NCI-H526 treated with DMSO at 0.1 percent for 48 hours (cell line): ENCODE data around the gene MSI2.
"Not testable (repeated sequence)": the region's sequence is repeated elsewhere in the genome, so short reads cannot be mapped to it uniquely, and the experiment has no call there.

ENCODE experiments used
- DNase-seq: peaks from one replicate; lab custom pipeline; 2025; lab: John Stamatoyannopoulos, UW

Gene MSI2

DNA sequence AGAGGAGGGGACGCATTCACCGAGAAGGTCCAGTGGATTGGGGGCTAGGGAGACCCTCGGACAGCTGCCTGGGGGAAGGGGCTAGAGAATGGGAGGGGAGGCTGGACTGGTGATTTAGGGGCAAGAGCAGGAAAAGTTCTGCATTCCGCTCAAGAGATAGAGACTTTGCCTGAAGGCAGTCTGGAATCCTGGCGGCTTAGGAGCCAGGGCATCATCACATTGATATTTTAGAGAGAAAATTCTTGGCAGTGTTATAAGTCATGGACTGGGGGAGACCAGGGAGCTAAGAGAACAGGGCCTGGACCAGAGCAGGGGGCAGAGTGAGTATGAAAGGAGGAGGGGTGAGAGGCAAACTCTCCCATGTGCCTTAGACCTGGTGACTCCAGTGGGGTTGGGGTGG lies 35.8 kb downstream of the MSI2 start:
- no peak for DNase-seq

DNA sequence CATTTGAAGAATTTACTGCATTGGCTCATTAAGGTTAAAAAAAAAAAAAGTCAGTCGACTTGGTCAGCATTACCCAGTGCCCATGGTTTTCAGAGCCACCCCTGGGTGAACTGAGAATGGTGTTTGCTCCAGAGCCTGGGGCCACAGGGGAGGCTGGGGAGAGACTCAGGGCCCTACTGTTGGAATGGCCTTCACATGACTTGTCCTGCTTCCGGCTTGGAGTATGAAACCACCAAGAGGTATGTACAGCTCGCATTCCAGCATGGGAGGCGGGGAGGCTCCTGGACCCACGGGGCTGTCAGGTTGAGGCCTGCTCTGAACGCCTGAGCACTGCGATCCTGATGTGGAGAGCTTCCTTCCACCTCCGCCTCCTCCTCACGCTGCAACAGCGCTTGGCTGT lies 36.8 kb downstream of the MSI2 start:
- DNase-seq, result no peak

GRCh38 chr17:57294101-57294500 lies 37.8 kb downstream of the MSI2 start:
- DNase-seq, result peak; percentile 42

DNA sequence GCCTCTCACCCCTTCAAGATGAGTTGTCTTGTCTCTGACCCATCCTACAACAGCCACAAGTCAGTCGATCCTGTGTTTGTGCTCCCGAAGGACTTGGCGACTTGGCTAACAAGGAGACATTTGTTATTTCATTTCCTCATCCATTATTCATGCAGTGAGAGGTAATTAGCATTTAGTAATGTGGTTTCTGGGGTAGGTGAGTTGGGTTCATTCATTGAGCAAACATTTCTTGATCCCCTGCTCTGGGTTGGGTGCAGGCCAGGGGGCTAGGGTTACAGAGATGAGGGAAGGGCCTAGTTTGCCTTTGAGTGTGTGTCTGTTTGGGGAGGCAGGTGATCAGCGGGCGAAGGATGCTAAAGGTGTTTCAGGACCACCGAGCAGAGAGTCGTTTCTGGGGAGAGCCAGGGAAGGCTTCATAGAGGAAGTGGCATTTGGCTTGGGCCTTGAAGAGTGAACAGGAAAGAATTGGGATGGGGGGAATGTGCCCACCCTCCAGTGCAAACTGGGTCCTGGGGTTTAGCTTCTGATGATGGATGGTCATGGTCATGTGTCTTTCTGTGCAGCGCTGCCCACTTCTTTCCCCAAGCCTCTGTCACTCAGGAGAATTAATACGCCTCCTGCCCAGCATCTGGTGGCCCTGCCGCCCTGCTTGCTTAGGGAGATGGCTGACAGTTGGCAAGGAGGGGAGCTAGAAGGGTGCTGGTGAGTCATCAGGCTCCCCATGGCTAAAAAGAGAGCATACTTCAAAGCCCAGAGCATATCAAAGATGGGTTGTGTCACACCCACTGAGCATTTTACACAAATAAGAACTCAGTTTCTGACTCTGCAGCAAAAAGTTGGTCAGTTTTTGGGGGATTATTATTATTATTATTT lies 38.5 kb downstream of the MSI2 start:
- peak; percentile 94 for DNase-seq

GRCh38 chr17:57295526-57296023 lies 39.3 kb downstream of the MSI2 start:
- DNase-seq, result peak; percentile 16

DNA sequence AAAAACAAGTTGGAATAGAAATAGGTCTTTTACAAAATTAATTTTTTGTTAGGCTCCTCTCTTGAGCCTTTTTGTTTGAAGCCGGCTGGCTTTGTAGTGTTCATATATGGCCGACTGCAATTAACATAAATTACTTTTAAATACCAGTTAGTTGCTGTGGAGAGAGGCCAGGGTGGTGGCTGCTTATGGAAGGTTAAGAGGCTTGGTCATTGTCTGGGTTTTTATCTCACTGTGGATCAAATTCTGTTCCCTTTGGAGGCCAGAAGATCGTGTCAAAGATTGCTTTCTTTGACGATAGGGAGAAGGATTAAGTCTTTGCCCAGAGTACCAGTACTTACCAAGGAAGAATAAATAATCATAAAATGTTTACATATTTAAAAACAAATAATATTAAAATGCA lies 39.9 kb downstream of the MSI2 start:
- DNase-seq, result peak; percentile 48

DNA sequence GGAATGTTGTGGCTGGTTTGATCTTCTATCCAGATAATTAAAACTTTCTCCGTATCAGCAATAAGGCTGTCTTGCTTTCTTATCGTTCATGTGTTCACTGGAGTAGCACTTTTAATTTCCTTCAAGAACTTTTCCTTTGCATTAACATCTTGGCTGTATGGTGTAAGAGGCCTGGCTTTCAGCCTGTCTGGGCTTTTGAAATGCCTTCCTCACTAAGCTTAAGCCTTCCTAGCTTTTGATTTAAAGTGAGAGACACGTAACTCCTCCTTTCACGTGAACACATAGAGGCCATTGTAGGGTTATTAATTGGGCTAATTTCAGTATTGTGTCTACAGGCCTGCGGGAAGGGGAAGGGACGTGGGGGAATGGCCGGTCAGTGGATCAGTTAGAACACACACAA lies 42.9 kb downstream of the MSI2 start:
- no peak for DNase-seq

DNA sequence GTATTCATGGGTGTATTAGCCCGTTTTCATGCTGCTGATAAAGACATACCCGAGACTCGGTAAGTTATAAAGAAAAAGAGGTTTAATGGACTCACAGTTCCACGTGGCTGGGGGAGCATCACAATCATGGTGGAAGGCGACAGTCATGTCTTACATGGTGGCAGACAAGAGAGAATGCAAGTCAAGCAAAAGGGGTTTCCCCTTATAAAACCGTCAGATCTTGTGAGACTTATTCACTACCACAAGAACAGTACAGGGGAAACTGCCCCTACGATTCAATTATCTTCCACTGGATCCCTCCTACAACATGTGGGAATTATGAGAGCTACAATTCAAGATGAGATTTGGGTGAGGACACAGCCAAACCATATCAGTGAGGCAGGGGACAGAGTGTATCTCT lies 44.3 kb downstream of the MSI2 start:
- not testable (repeated sequence) for DNase-seq

GRCh38 chr17:57302690-57303465 lies 46.6 kb downstream of the MSI2 start:
- DNase-seq, result no peak

GRCh38 chr17:57305144-57305728 lies 48.9 kb downstream of the MSI2 start:
- no peak for DNase-seq

- DNase-seq, result no peak
These were observed 49.7 kb downstream of the MSI2 start for GRCh38 chr17:57305908-57306504.

DNA sequence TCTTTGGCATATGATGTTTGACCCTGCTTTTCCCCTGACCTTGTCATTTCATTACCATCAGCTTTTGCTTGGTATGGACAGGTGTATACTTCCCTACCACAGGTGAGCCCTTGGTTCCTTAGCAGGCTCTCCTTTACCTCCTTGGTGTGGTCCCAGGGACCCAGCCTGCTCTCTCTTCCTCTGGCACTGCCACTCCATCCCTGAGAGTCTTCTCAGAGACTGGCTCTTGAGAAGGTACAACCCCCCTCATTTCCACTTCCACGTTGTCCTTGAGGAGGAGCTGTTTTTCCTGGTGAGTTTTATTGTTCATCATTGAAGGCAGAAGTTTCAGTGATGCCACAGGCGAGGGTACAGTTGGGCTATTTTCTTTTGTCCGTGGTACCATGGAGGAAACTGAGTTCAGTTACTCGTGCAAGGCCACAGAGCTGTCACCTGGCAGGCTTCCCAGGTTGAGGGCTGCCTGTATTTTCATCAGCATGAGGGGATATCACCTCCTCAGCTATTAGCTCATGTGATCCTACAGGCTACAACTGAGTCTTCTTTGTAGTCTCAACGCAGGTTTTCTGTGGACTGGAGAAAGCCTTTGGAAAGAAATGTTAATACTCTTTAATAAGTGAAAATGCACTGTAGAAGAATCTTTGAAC lies 52.3 kb downstream of the MSI2 start:
- DNase-seq, result no peak

- no peak for DNase-seq
These were observed 53.2 kb downstream of the MSI2 start for GRCh38 chr17:57309479-57309878.

DNA sequence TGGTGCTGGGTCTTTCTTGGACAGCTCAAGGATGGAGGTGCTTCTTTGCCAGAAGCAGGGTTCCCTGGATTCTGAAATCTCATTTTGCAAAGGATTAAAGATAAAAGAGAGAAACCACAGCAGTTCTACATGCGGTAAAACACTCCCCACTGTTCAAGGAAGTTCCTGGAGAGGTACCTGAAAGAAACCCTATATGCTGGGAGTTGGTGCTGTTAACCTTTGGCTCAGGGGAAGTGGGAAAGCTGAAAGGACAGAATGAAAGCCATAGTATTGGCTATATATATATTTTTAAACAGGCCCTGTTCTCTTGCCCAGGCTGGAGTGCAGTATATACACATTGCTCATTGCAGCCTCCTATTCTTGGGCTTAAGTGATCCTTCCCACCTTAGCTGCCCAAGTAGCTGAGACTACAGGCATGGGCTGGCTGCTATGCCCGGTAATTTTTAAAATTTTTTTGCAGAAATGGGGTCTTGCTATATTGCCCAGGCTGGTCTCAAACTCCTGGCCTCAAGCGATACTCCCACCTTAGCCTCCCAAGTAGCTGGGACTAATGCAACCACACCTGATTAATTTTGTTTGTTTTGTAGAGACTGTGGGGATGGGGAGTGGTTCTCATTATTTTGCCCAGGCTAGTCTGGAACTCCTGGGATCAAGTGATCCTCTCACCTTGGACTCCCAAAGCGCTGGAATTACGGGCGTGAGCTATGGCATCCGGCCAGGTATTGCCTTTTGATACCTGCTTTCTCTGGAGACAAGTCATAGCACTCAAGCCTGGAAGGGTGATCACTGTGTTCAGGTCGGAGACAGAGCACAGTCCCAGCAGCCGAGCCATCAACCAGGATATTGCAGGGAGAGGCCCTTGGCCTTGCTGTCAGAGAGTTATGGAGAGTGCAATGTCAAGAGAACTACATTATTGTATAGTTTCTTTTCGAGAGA lies 55.2 kb downstream of the MSI2 start:
- no peak for DNase-seq

DNA sequence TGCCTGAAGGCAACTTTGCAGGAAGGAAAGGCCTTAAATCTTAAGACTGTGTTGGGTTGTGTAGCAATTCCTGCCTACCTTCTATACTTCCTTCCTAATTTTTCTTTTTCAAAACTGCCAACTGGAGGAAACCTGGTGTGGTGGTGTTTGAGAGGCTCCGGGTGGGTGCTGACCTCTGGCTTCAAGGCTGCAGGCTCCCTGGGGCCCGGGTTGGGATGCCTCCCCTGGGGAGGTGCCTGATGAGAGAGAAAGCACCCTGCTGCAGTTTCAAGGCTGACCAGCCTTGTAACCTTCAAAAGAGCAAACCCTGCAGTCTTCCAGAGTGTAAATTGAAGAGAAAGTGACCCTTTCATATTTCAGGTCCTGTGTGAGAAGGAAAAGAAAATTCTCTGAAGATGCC lies 55.9 kb downstream of the MSI2 start:
- no peak for DNase-seq

GRCh38 chr17:57313097-57313835 lies 56.9 kb downstream of the MSI2 start:
- no peak for DNase-seq

- DNase-seq, result no peak
These were observed 59.0 kb downstream of the MSI2 start for GRCh38 chr17:57315061-57316015.

DNA sequence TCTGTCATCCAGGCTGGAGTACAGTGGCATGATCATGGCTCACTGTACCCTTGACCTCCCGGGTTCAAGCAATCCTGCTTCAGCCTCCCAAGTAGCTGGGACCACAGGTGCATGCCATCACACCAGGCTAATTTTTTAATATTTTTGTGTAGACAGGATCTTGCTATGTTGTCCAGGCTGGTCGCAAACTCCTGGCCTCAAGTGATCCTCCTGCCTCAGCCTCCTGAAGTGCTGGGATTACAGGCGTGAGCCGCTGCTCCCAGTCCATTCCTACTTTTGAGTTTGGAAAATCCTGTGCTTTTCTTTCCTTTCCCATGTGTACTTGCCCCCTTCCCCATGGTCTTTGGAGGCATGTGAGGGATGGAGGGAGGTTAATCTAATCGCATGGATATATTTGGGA lies 60.0 kb downstream of the MSI2 start:
- no peak for DNase-seq

DNA sequence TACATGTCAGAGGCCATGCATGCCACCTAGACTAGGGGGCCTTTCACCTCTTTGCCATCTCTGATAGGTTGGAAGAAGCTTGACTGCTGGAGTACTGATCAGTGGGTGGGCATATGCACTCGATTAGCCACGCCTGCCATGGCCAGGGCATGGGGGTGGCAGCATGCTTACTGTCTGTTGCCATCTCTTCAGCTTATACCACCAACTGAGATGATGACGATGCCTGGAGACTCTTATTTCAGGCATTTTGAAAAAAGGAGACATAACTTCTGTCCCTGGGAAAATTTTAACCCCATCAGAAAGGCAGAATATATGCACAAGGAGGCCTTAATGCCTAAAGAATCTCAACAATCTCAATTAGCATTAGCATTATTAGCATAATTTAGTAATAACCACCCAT lies 60.8 kb downstream of the MSI2 start:
- DNase-seq, result no peak
